K562 (cell line): Measurements from ENCODE around the gene SPNS2. TPM values are rescaled to one million over a fixed set of nuclear protein-coding genes. Genes with fewer than 3 reads are reported as not detected.

Experiments
- HMG20A ChIP-seq: fragments of 450-650 bp; formaldehyde crosslinking; conservative IDR thresholded peaks from 2 replicates; pipeline ENCODE4 v1.4.0; 2020; ENCODE audit warnings: mild to moderate bottlenecking, mixed read lengths
- HOXB6 ChIP-seq: fragments of 250-450 bp; sonication (Bioruptor Pico); IDR thresholded peaks from 2 replicates; pipeline ENCODE4 v1.5.1; 2022; ENCODE audit warnings: mild to moderate bottlenecking, borderline replicate concordance
- KLF1 ChIP-seq: fragments of 450-650 bp; IDR thresholded peaks from 2 replicates; pipeline ENCODE4 v1.6.1; 2016; ENCODE audit warnings: missing genetic modification characterization, missing compliant biosample characterization
- NCOA2 ChIP-seq, 2 experiments: fragments of 450-650 bp; IDR thresholded peaks; 2 replicates each; pipeline ENCODE4 v1.6.1; 2018; ENCODE audit warnings: mild to moderate bottlenecking in 2 of 2, moderate library complexity in 1 of 2; ENCODE audit not compliant: partially characterized antibody in 2 of 2
- RBM34 ChIP-seq: fragments of 200-400 bp; formaldehyde crosslinking; IDR thresholded peaks from 2 replicates; pipeline ENCODE4 v1.6.1; 2018; ENCODE audit warnings: low read length, borderline replicate concordance; ENCODE audit not compliant: insufficient read depth
- polyA plus RNA-seq, 8 experiments: library from polyadenylated mRNA; depleted of rRNA in 4 of 8; stranded (reverse) in 5 of 8; unstranded in 3 of 8; fragments of >200 nt; fragmentation: Nextera tagmentation in 2 of 8; fragmentation: Illumina TruSeq in 1 of 8; extraction: Ambion mirVana in 2 of 8; extraction: Trizol in 1 of 8; gene quantifications; 2 replicates each; pipeline versions ENCODE4 v1.2.1 to v1.2.3, GENCODE V29; 2011 to 2014; ENCODE audit warnings: inconsistent platforms in 1 of 8, missing spikeins in 1 of 8
- total RNA-seq, 7 experiments: library from RNA; depleted of rRNA in 6 of 7; stranded (reverse); fragments of >200 nt in 6 of 7; fragmentation: Illumina TruSeq in 2 of 7; extraction: Trizol in 2 of 7; gene quantifications; 2 replicates each; pipeline versions ENCODE4 v1.2.1 to v1.2.3, GENCODE V29; 2011 to 2021; ENCODE audit warnings: low replicate concordance in 1 of 7
- TF ChIP-seq, protein P1 (sequence below): fragments of 450-650 bp; IDR thresholded peaks from 2 replicates; pipeline ENCODE4 v1.7.1; 2018; ENCODE audit warnings: mild to moderate bottlenecking, low read depth; ENCODE audit not compliant: partially characterized antibody
- TF ChIP-seq, protein P2 (sequence below): fragments of 250-450 bp; sonication (Bioruptor Pico); IDR thresholded peaks from 2 replicates; pipeline ENCODE4 v1.5.0; 2021

SPNS2 gene
- total and polyA plus RNA-seq, 9 of the 15 experiments (the other 6 are each of a cell fraction or from before 2014, with no cell fraction given), result 0.06 TPM; not detected in 8

DNA sequence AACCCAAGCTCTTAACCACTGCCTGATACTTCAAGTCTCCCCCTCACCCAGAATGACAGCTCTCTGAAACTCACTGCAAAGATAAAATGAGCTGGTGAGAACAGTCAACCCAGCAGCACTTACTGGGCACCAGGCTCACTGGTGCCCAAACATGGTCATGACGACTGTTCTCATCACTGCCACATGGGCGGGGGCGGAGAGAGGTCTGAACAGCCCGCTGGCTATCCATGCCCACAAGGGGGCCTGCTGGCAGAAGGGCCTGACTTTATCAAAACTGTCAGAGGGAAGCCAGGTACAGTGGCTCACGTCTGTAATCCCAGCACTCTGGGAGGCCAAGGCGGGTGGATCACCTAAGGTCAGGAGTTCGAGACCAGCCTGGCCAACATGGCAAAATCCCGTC is 52.5 kb downstream of the SPNS2 start (continued):
- TF ChIP-seq RBM34, result no peak
- no peak for TF ChIP-seq HMG20A (CRISPR knock-in tag)
- no peak for TF ChIP-seq NCOA2 (IDR thresholded peaks at IDR 0.05; ENCODE audit: partially characterized antibody in 2 of 2)
- TF ChIP-seq, protein P1, sequence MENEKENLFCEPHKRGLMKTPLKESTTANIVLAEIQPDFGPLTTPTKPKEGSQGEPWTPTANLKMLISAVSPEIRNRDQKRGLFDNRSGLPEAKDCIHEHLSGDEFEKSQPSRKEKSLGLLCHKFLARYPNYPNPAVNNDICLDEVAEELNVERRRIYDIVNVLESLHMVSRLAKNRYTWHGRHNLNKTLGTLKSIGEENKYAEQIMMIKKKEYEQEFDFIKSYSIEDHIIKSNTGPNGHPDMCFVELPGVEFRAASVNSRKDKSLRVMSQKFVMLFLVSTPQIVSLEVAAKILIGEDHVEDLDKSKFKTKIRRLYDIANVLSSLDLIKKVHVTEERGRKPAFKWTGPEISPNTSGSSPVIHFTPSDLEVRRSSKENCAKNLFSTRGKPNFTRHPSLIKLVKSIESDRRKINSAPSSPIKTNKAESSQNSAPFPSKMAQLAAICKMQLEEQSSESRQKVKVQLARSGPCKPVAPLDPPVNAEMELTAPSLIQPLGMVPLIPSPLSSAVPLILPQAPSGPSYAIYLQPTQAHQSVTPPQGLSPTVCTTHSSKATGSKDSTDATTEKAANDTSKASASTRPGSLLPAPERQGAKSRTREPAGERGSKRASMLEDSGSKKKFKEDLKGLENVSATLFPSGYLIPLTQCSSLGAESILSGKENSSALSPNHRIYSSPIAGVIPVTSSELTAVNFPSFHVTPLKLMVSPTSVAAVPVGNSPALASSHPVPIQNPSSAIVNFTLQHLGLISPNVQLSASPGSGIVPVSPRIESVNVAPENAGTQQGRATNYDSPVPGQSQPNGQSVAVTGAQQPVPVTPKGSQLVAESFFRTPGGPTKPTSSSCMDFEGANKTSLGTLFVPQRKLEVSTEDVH, result no peak
- TF ChIP-seq HOXB6, result no peak
- TF ChIP-seq, protein P2, sequence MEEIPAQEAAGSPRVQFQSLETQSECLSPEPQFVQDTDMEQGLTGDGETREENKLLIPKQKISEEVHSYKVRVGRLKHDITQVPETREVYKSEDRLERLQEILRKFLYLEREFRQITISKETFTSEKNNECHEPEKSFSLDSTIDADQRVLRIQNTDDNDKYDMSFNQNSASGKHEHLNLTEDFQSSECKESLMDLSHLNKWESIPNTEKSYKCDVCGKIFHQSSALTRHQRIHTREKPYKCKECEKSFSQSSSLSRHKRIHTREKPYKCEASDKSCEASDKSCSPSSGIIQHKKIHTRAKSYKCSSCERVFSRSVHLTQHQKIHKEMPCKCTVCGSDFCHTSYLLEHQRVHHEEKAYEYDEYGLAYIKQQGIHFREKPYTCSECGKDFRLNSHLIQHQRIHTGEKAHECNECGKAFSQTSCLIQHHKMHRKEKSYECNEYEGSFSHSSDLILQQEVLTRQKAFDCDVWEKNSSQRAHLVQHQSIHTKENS (CRISPR knock-in tag), result no peak
- TF ChIP-seq KLF1 (tag), result no peak
